B cell (primary cell): ENCODE results near the gene L3MBTL4.

Experiments
- CTCF ChIP-seq: fragments of 200-600 bp; IDR thresholded peaks from one replicate; pipeline ENCODE4 v1.8.0; 2022; ENCODE audit warnings: antibody characterized with exemption, mild to moderate bottlenecking
- EZH2 ChIP-seq: IDR thresholded peaks from 2 replicates; pipeline ENCODE4 v1.6.1; 2012; ENCODE audit warnings: borderline replicate concordance, low read depth, mild to moderate bottlenecking, moderate library complexity, low read length; ENCODE audit not compliant: insufficient read depth, poor library complexity, severe bottlenecking

DNA sequence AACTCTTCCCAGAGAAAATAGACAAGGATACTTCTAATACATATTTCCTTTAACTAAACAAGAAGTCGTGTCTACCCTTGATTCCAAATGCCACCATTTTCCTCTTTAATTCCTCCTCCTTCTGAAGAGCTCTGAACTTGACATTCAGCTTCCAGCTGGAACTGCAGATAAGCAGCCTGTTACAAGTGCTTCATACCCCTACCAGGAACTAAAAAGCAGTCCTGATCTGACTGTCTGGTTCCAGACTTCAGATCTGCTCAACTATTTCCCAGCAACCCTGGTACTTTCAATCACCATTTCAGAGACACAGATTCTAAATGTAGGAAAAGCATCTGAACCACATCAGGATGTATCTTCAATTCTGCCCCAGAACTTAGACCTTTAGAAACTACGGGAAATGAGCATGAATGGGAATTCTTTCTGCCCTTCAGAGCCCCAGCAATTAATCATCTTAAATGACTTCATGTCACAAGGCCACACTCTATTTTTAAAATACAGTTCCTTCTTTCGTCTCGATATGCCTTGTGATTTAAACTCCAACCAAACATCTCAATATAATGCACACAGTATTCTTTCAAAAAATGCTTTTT lies 159.5 kb downstream of the L3MBTL4 start:
- TF ChIP-seq CTCF (no peak), EZH2 (no peak)
